KMS-11 (cell line): ENCODE data around the gene TRIM9.

Source experiments
- H2AFZ ChIP-seq: fragments of 200-600 bp; sonication (generic); 2 replicates; pipeline ENCODE4 v1.6.1; 2016; ENCODE audit warnings: antibody characterized with exemption, mixed run types, low read depth
- H3K27ac ChIP-seq: fragments of 200-600 bp; sonication (generic); 2 replicates; pipeline ENCODE4 v1.6.1; 2016; ENCODE audit warnings: mild to moderate bottlenecking, mixed run types
- H3K27me3 ChIP-seq: fragments of 200-600 bp; sonication (generic); 2 replicates; pipeline ENCODE4 v1.6.1; 2017; ENCODE audit warnings: mild to moderate bottlenecking, low read depth, mixed run types, moderate library complexity; ENCODE audit not compliant: insufficient read depth
- H3K36me3 ChIP-seq: fragments of 200-600 bp; sonication (generic); 2 replicates; pipeline ENCODE4 v1.6.1; 2017; ENCODE audit warnings: mild to moderate bottlenecking, mixed run types; ENCODE audit not compliant: insufficient read depth
- H3K4me1 ChIP-seq: fragments of 200-600 bp; sonication (generic); 2 replicates; pipeline ENCODE4 v1.6.1; 2016; ENCODE audit warnings: mild to moderate bottlenecking, low read depth, mixed run types; ENCODE audit not compliant: poor library complexity, severe bottlenecking
- H3K4me2 ChIP-seq: fragments of 200-600 bp; sonication (generic); 2 replicates; pipeline ENCODE4 v1.7.0; 2016; ENCODE audit warnings: mild to moderate bottlenecking, mixed run types
- H3K4me3 ChIP-seq: fragments of 200-600 bp; sonication (generic); IDR thresholded peaks from 2 replicates; pipeline ENCODE4 v1.6.1; 2017; ENCODE audit warnings: low read depth, low read length, mixed read lengths; ENCODE audit not compliant: insufficient read depth
- H3K79me2 ChIP-seq: fragments of 200-600 bp; sonication (generic); 2 replicates; pipeline ENCODE4 v1.6.1; 2016; ENCODE audit warnings: low read depth, mixed run types; ENCODE audit not compliant: insufficient read depth
- H3K9ac ChIP-seq: fragments of 200-600 bp; sonication (generic); 2 replicates; pipeline ENCODE4 v1.6.1; 2016; ENCODE audit warnings: mild to moderate bottlenecking, mixed run types
- H4K20me1 ChIP-seq: fragments of 200-600 bp; sonication (generic); 2 replicates; pipeline ENCODE4 v1.6.1; 2016; ENCODE audit warnings: mild to moderate bottlenecking, mixed run types; ENCODE audit not compliant: insufficient read depth
- CTCF ChIP-seq: fragments of 200-600 bp; sonication (generic); conservative IDR thresholded peaks from 2 replicates; pipeline ENCODE4 v1.6.1; 2017; ENCODE audit warnings: low read depth, mild to moderate bottlenecking, antibody characterized with exemption, low read length, moderate library complexity, mixed read lengths

Gene TRIM9

DNA sequence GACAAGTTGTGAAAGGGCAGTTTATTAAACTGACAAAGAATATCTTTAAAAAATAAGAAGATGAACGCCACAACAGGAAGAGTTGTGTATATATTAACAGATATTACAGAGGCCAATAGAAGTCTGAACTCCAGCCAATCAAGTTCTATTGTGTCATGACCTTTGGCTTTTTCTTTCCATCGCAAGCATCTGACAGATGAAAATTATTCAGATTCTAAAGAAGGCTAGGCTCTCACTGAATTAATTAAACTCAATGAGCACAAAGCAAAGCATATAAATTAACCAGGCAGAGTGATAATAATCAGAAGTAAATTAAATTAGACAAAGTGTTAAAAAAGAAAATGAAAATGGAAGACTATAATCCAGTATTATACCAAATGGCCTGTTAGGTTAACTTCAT, 88.6 kb downstream of the TRIM9 start:
- H3K79me2 ChIP-seq = no peaks in the 10 kb centered on the region
- no peak overlapping the region for H3K9ac ChIP-seq
- no peaks in the 10 kb centered on the region for H4K20me1 ChIP-seq
- no peak overlapping the region for H3K4me3 ChIP-seq
- no peak overlapping the region for H3K4me2 ChIP-seq
- no peak overlapping the region for H3K27ac ChIP-seq
- H3K27me3 ChIP-seq = no peaks in the 10 kb centered on the region
- TF ChIP-seq CTCF = no peak
- no peaks in the 10 kb centered on the region for H3K36me3 ChIP-seq
- H2AFZ ChIP-seq = no peak overlapping the region
- no peaks in the 10 kb centered on the region for H3K4me1 ChIP-seq

DNA sequence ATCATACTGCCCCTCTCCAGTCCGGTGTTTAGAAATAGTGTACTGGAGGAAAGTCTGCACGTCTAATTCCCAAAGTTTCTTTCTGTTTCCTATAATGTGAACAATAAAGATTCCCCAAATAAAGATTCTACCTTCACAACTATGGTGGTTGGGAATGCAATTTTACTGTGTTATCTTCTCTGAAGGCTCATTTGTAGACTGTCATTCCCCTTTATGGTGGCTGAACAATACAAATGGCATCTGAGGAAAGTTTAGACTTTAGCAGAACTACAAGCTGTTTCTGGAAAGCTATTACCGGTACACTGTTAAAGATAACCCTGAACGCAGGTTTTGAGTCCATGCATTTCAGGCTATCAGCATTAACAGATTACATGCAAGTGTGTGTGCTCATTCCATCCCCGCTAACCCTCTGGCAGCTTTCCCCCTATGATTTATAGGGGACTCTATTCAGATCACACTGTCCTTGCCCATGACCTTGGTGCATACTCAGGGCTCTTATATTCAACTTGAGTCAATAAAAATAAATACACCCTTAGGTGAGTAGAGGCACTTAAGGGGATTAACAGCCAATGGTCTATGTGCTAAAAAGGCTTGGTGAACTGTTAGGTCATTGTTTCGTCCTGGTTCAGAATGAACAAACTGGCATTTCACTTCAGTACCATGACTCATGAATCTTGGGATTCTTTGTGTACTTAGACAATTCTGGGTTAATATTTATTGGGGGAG, 89.9 kb downstream of the TRIM9 start:
- Histone ChIP-seq H3K4me2 (no peak overlapping the region), H3K4me1 (no peaks in the 10 kb centered on the region)

DNA sequence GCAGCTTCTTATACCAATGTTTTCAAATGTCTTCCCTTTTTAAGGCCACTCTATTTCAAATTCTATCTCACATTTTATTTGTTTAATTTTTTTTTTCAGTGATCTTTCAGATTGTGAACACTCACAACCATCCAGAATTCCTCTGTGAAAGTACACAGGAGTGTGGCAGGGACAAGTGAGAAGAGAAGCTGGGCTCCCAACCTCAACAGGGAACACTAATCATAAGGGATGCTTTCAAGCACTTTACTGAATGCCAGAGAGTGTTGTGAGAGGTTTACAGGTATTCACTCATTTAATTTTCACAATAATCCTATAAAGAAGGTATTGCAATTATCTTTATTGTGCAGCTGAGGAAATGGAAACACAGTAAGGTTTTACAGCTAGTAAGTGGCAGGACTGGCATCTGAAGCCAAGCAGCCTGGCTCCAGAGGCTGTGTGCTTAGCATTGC, 90.5 kb downstream of the TRIM9 start:
- no peak for TF ChIP-seq CTCF
- H3K79me2 ChIP-seq = no peaks in the 10 kb centered on the region
- no peak overlapping the region for H3K4me2 ChIP-seq
- no peaks in the 10 kb centered on the region for H3K27me3 ChIP-seq
- no peak overlapping the region for H2AFZ ChIP-seq
- no peak overlapping the region for H3K27ac ChIP-seq
- no peak overlapping the region for H3K4me3 ChIP-seq
- H3K9ac ChIP-seq = no peak overlapping the region
- H3K4me1 ChIP-seq = no peaks in the 10 kb centered on the region
- no peaks in the 10 kb centered on the region for H4K20me1 ChIP-seq
- no peaks in the 10 kb centered on the region for H3K36me3 ChIP-seq

More for the DNA sequence above, 89.9 kb downstream of the TRIM9 start:
- Histone ChIP-seq H4K20me1 (no peaks in the 10 kb centered on the region), H3K27ac (no peak overlapping the region), H3K4me3 (no peak overlapping the region), H3K79me2 (no peaks in the 10 kb centered on the region), H3K9ac (no peak overlapping the region), H3K27me3 (no peaks in the 10 kb centered on the region), H2AFZ (no peak overlapping the region), H3K36me3 (no peaks in the 10 kb centered on the region)
- no peak for TF ChIP-seq CTCF

GRCh38 chr14:51002406-51002999, 92.4 kb downstream of the TRIM9 start:
- no peak for TF ChIP-seq CTCF
- no peaks in the 10 kb centered on the region for H3K36me3 ChIP-seq
- H3K4me3 ChIP-seq = no peak overlapping the region
- H3K4me1 ChIP-seq = no peaks in the 10 kb centered on the region
- no peak overlapping the region for H2AFZ ChIP-seq
- H3K9ac ChIP-seq = no peak overlapping the region
- H3K27ac ChIP-seq = no peak overlapping the region
- no peaks in the 10 kb centered on the region for H4K20me1 ChIP-seq
- no peaks in the 10 kb centered on the region for H3K27me3 ChIP-seq
- no peak overlapping the region for H3K4me2 ChIP-seq
- no peaks in the 10 kb centered on the region for H3K79me2 ChIP-seq
